ENCODE results near the gene NELL1. TPM values are rescaled to one million over a fixed set of nuclear protein-coding genes. Genes with fewer than 3 reads are reported as not detected.
A peak's percentile ranks its signal among the peaks of the same experiment; 100 is the strongest.

NELL1 gene
- total RNA-seq, 6 donors from 2014 or later, result 0.26 TPM; not detected in 5

GRCh38 chr11:20644360-20644759, 25.0 kb upstream of the NELL1 start:
- Histone ChIP-seq H3K4me1 (no peaks in the 10 kb centered on the region), H3K27ac (no peak overlapping the region), H3K9me3 (no peaks in the 10 kb centered on the region), H3K27me3 (no peaks in the 10 kb centered on the region), H3K4me3 (no peak overlapping the region), H3K36me3 (no peaks in the 10 kb centered on the region)
- 80 to 87% methylated on average over 4 of the region's 4 CpGs for WGBS, 2 donors
- no peak for TF ChIP-seq CTCF (IDR thresholded peaks at IDR 0.05)
- no peak for TF ChIP-seq EP300 (IDR thresholded peaks at IDR 0.05)
- no peak for TF ChIP-seq POLR2AphosphoS5 (IDR thresholded peaks at IDR 0.05)
- no peak for TF ChIP-seq POLR2A (IDR thresholded peaks at IDR 0.05)
- no peak for ATAC-seq (ENCODE audit: low FRiP score in 2 of 2)
- no peak for DNase-seq

GRCh38 chr11:20647976-20648565, 21.3 kb upstream of the NELL1 start:
- H3K27me3 ChIP-seq, result no peaks in the 10 kb centered on the region
- no peak overlapping the region for H3K27ac ChIP-seq
- H3K9me3 ChIP-seq, result no peaks in the 10 kb centered on the region
- WGBS, 2 donors, result 37 to 50% methylated on average over 4 of the region's 4 CpGs
- H3K4me3 ChIP-seq, result no peak overlapping the region
- TF ChIP-seq CTCF (IDR thresholded peaks at IDR 0.05) (peak; percentile 60 to 88 (median 78)), EP300 (IDR thresholded peaks at IDR 0.05) (no peak)
- DNase-seq (no peak), ATAC-seq (ENCODE audit: low FRiP score in 2 of 2) (peak in 1 of 2 donors; percentile 78)
- no peaks in the 10 kb centered on the region for H3K36me3 ChIP-seq
- H3K4me1 ChIP-seq, result no peaks in the 10 kb centered on the region

- Histone ChIP-seq H3K27me3 (no peaks in the 10 kb centered on the region), H3K4me1 (no peaks in the 10 kb centered on the region), H3K36me3 (no peaks in the 10 kb centered on the region), H3K9me3 (no peaks in the 10 kb centered on the region), H3K4me3 (no peak overlapping the region), H3K27ac (no peak overlapping the region)
- no peak for TF ChIP-seq POLR2A (IDR thresholded peaks at IDR 0.05)
- WGBS, 2 donors, result 85 to 86% methylated on average over 13 of the region's 13 CpGs
- no peak for ATAC-seq (ENCODE audit: low FRiP score in 2 of 2)
- DNase-seq, result no peak
Observed at GRCh38 chr11:20652150-20652806, 17.1 kb upstream of the NELL1 start.

- no peak for ATAC-seq (ENCODE audit: low FRiP score in 2 of 2)
- no peaks in the 10 kb centered on the region for H3K9me3 ChIP-seq
- no peaks in the 10 kb centered on the region for H3K36me3 ChIP-seq
- DNase-seq, result no peak
- H3K4me1 ChIP-seq, result no peaks in the 10 kb centered on the region
- 79% methylated on average over 3 of the region's 3 CpGs for WGBS, 2 donors
- H3K27ac ChIP-seq, result no peak overlapping the region
- H3K4me3 ChIP-seq, result no peak overlapping the region
- TF ChIP-seq CTCF (IDR thresholded peaks at IDR 0.05), result no peak
- no peaks in the 10 kb centered on the region for H3K27me3 ChIP-seq
Observed at GRCh38 chr11:20654038-20654437, 15.3 kb upstream of the NELL1 start.

GRCh38 chr11:20656901-20657300, 12.5 kb upstream of the NELL1 start:
- no peak overlapping the region for H3K4me3 ChIP-seq
- H3K9me3 ChIP-seq, result no peaks in the 10 kb centered on the region
- H3K27me3 ChIP-seq, result no peaks in the 10 kb centered on the region
- WGBS, 2 donors, result 82 to 90% methylated on average over 1 to 4 of the region's 4 CpGs
- no peak for TF ChIP-seq CTCF (IDR thresholded peaks at IDR 0.05)
- no peak for TF ChIP-seq EP300 (IDR thresholded peaks at IDR 0.05)
- no peak for TF ChIP-seq POLR2A (IDR thresholded peaks at IDR 0.05)
- no peak for TF ChIP-seq POLR2AphosphoS5 (IDR thresholded peaks at IDR 0.05)
- DNase-seq (no peak), ATAC-seq (ENCODE audit: low FRiP score in 2 of 2) (no peak)
- H3K27ac ChIP-seq, result no peak overlapping the region
- no peaks in the 10 kb centered on the region for H3K4me1 ChIP-seq
- no peaks in the 10 kb centered on the region for H3K36me3 ChIP-seq

All from upper lobe of left lung (tissue), 6 donors.